22Rv1 (cell line): Measurements from ENCODE around the gene TNK1.

Source experiments
- H3K27ac ChIP-seq: fragments of 450-650 bp; 2 replicates; pipeline ENCODE4 v1.5.1; 2017
- CTCF ChIP-seq: fragments of 450-650 bp; IDR thresholded peaks from 2 replicates; pipeline ENCODE4 v1.5.1; 2017; ENCODE audit warnings: mild to moderate bottlenecking
- ZFX ChIP-seq: fragments of 450-650 bp; IDR thresholded peaks from 2 replicates; pipeline ENCODE4 v1.6.1; 2017; ENCODE audit warnings: antibody characterized with exemption, borderline replicate concordance

TNK1 gene

GRCh38 chr17:7415784-7416183, 34.9 kb downstream of the TNK1 start:
- H3K27ac ChIP-seq = no peak overlapping the region
- no peak for TF ChIP-seq ZFX
- no peak for TF ChIP-seq CTCF

GRCh38 chr17:7416323-7416722, 35.4 kb downstream of the TNK1 start:
- TF ChIP-seq CTCF (no peak), ZFX (no peak)
- H3K27ac ChIP-seq = no peak overlapping the region

- no peak overlapping the region for H3K27ac ChIP-seq
- TF ChIP-seq ZFX = no peak
Measured at GRCh38 chr17:7417056-7417655, 36.3 kb downstream of the TNK1 start.

- no peak for TF ChIP-seq ZFX
- no peak for TF ChIP-seq CTCF
- H3K27ac ChIP-seq = no peak overlapping the region
Measured at GRCh38 chr17:7418472-7419152, 37.7 kb downstream of the TNK1 start.

GRCh38 chr17:7419819-7420610, 39.1 kb downstream of the TNK1 start, which contains the start of gene SPEM1:
TSS of gene SPEM1 (plus strand) at chr17:7420324. CDS start at chr17:7420385, 61 bp downstream.
- H3K27ac ChIP-seq = no peak within 1 kb of the TSS
- TF ChIP-seq CTCF (no peak), ZFX (no peak)

- H3K27ac ChIP-seq = no peak overlapping the region
- TF ChIP-seq CTCF (no peak), ZFX (no peak)
Measured at GRCh38 chr17:7421186-7421585, 40.3 kb downstream of the TNK1 start.

- TF ChIP-seq ZFX = no peak
- TF ChIP-seq CTCF = no peak
- H3K27ac ChIP-seq = no peak overlapping the region
Measured at GRCh38 chr17:7423679-7424078, 42.8 kb downstream of the TNK1 start.
